GM18870 (cell line): ENCODE results near the gene ATP7B.

Experiments used
- ATAC-seq: cut with Tn5 transposase; IDR thresholded peaks from one replicate; pipeline ENCODE4 v1.9.1; 2021; ENCODE audit warnings: moderate library complexity; ENCODE audit not compliant: unreplicated experiment

The ATP7B gene

DNA sequence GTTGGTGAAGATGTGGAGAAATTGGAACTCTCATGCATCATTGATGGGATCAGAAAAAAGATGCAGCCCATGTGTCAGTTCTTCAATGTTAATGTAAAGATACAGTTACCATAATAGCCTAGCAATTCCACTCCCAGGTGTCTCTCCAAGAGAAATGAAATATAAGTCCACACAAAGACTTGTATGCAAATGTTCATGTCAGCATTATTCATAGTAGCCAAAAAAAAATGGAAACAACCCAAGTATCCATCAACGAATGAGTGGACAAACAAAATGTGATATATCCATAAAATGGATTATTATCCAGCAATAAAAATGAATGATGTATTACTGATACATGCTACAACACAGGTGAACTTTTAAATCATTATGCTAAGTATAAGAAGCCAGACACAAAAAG, 110.8 kb downstream of the ATP7B start:
- no peak for ATAC-seq

GRCh38 chr13:51895906-51896888, 115.1 kb downstream of the ATP7B start:
- peak; percentile 60 for ATAC-seq

DNA sequence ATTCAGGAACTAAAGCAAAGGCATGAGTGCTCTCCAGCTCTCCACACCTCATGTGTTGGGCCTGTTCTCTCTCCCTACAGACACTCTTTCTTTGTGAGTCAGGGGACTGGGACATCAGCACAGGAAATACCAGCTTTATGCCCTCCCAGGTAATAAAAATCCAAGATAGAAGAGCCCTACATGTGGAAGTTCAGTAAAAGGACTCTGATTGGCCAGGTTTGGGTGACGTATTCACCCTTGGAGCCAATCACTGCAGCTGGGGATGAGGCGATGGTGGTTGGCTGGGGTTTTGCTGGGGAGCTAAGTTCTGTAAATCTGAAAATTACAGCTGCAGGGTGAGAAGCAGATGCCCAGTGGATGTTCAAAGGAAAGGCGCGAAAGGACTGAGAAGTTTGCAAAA, 117.0 kb downstream of the ATP7B start:
- no peak for ATAC-seq

DNA sequence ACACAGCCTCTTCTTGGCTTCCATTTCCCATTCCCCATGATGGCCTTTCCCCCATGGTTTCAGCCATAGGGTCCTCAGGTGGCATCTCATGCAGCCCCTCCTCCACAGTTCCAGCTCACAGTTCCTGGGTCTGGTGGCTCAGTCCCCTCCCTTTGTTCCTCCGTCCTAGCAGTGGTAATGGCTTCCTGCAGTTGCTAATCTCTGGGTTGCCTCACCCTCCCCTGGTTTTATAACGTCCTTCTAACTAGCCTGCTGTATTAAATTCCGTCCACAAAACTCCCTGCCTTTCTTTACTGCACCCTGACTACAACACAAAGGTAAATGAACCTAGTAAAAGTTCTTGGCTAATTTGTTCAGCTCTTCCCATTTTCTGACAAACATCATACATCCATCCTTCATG, 118.6 kb downstream of the ATP7B start:
- ATAC-seq, result no peak

DNA sequence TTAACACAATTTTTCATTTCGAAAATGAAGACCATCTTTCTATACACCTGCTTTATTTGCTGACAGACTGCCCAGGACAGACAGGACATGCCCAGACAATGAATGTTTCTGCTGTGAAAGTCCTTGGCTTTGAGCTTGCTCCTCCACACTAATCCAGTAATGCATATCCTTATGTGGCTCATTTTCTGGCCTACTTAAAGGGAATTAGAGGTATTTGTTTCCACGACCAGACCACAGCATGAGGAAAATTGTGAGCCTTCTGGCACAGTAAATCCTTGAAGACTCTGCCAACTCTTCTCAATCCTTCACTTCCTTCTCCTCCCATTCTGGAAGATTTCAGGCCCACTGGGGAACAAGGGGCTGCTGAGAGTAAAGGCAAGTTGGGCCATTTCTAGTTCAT, 123.8 kb downstream of the ATP7B start:
- ATAC-seq, result no peak

DNA sequence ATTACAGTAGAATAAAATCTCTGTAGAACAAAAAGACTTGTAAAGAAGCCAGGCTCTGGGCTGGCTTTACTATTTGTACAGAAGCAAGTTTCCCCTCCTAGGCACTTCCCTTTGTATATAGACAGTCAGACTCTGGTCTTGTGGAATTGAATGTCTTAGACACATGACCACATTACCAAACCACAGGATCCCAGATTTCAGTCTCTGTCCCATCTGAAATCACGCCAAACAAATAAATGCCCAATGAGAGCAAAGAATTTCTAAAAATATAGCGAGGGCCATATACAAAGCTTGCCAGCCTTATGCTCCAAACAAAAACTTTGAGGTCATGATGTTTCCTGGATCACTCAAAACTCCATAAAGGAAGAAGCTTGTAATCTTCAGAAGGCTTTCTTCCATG, 125.6 kb downstream of the ATP7B start:
- ATAC-seq, result no peak

GRCh38 chr13:51883226-51883600, 128.0 kb downstream of the ATP7B start:
- no peak for ATAC-seq
